ENCODE data around the gene HSPB9.
"Not testable (repeated sequence)": the region's sequence is repeated elsewhere in the genome, so short reads cannot be mapped to it uniquely, and the experiment has no call there.

- TF ChIP-seq ZNF317 (CRISPR knock-in tag; IDR thresholded peaks at IDR 0.05; ENCODE audit: borderline replicate concordance, low read depth); CTCF (IDR thresholded peaks at IDR 0.05); NR1H2 (CRISPR knock-in tag; IDR thresholded peaks at IDR 0.05); SP1 (CRISPR knock-in tag; conservative IDR thresholded peaks at IDR 0.05); ZNF671 (CRISPR knock-in tag; IDR thresholded peaks at IDR 0.05): not testable (repeated sequence)
These were observed 18.1 kb downstream of the HSPB9 start for GRCh38 chr17:42140690-42141089.
